GM12872 (cell line): ENCODE measurements around the gene NTRK2.

ENCODE experiments used
- CTCF ChIP-seq: IDR thresholded peaks from 3 replicates; pipeline ENCODE4 v1.5.1; 2011; ENCODE audit warnings: low read depth, mild to moderate bottlenecking, low read length, moderate library complexity; ENCODE audit not compliant: insufficient read depth

Gene NTRK2

GRCh38 chr9:84711398-84711777 lies 41.9 kb downstream of the NTRK2 start:
- TF ChIP-seq CTCF: no peak

- no peak for TF ChIP-seq CTCF
Measured at GRCh38 chr9:84711936-84712335, 42.4 kb downstream of the NTRK2 start.

GRCh38 chr9:84716217-84716616 lies 46.7 kb downstream of the NTRK2 start:
- no peak for TF ChIP-seq CTCF

GRCh38 chr9:84718476-84718875 lies 48.9 kb downstream of the NTRK2 start:
- TF ChIP-seq CTCF: no peak

GRCh38 chr9:84722388-84722989 lies 53.0 kb downstream of the NTRK2 start:
- TF ChIP-seq CTCF: no peak

- TF ChIP-seq CTCF: no peak
Measured at GRCh38 chr9:84723426-84723825, 53.9 kb downstream of the NTRK2 start.

- no peak for TF ChIP-seq CTCF
Measured at GRCh38 chr9:84731696-84732095, 62.2 kb downstream of the NTRK2 start.
